HG02938 (cell line): ENCODE data around the gene ME3.

Experiments used
- ATAC-seq: cut with Tn5 transposase; IDR thresholded peaks from one replicate; pipeline ENCODE4 v1.9.1; 2021; ENCODE audit warnings: mild to moderate bottlenecking, moderate library complexity; ENCODE audit not compliant: unreplicated experiment

ME3 gene

GRCh38 chr11:86672007-86672621, at the start of gene ME3:
TSS of gene ME3 (minus strand) at chr11:86672616.
- no peak for ATAC-seq

- no peak for ATAC-seq
These were observed 49.6 kb upstream of the ME3 start for GRCh38 chr11:86722006-86722405.

DNA sequence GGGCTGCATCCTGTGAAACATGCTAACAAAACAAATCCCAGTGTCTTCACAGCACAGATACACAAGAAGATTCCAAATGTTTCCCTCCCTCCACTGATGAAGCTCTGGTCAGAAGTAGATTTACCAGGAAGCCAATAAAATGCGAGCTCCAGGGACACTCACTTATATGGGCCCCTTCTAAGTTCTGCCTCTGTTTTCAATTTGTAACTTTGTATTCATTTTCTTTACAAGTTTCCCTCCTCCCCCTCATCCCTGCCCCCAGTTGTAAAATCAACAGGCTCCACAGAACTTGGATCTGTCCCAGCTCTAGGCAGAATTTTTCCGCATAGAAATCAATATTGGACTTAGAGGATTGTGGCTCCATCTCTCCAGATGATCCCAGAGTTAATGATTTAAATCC, 48.1 kb upstream of the ME3 start:
- no peak for ATAC-seq

- no peak for ATAC-seq
These were observed 47.5 kb upstream of the ME3 start for GRCh38 chr11:86719781-86720463.

GRCh38 chr11:86718999-86719398, 46.6 kb upstream of the ME3 start:
- ATAC-seq: no peak

GRCh38 chr11:86718521-86718920, 46.1 kb upstream of the ME3 start:
- ATAC-seq: no peak

DNA sequence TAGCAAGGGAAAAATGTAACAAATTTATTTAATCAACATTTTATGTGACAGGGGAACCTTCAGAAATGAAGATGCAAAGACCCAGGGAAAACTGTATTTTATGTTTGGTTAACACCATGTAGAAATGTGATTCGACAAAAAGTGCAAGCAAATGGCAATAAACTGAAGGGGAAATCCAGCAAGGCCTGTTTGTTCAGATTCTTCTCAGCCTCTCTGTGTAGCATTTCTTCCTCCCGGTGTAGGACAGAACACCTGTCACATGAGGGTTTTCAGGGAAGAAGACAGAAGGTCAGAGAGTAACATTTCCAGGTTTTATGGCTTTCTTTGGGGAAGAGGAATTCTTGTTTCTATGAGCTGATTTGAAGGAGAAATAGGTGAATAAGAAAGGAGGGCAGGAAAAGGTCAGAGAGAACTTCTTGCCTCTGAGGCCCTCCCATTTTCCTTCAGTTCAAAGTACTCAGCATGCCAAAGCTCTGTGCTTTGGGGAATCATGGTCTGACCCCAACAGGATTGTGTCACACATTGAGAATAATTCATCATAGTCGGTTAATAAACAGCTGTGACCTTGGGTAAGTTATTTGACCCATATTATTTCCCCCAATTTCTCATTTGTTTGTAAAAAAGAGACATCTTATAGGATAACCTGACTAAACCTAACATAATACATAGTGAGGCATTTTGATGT, 45.5 kb upstream of the ME3 start:
- no peak for ATAC-seq

DNA sequence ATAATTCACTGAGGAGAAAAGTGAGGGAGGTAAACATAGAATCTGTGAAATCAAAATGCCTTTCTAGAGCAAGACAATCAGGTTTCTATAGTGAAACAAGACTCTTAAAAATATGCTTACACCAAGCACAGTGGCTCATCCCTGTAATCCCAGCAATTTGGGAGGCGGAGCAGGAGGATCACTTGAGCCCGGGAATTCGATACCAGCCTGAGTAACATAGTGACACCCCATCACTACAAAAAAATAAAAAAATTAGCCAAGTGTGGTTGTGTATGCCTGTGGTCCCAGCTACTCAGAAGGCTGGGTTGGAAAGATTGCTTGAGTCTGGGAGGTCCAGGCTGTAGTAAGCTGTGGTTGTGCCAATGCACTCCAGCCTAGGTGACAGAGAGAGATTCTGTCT, 43.2 kb upstream of the ME3 start:
- ATAC-seq: no peak

GRCh38 chr11:86713552-86713951, 41.1 kb upstream of the ME3 start:
- no peak for ATAC-seq

- no peak for ATAC-seq
These were observed 38.5 kb upstream of the ME3 start for GRCh38 chr11:86710936-86711335.

GRCh38 chr11:86708669-86709068, 36.3 kb upstream of the ME3 start:
- ATAC-seq: no peak

DNA sequence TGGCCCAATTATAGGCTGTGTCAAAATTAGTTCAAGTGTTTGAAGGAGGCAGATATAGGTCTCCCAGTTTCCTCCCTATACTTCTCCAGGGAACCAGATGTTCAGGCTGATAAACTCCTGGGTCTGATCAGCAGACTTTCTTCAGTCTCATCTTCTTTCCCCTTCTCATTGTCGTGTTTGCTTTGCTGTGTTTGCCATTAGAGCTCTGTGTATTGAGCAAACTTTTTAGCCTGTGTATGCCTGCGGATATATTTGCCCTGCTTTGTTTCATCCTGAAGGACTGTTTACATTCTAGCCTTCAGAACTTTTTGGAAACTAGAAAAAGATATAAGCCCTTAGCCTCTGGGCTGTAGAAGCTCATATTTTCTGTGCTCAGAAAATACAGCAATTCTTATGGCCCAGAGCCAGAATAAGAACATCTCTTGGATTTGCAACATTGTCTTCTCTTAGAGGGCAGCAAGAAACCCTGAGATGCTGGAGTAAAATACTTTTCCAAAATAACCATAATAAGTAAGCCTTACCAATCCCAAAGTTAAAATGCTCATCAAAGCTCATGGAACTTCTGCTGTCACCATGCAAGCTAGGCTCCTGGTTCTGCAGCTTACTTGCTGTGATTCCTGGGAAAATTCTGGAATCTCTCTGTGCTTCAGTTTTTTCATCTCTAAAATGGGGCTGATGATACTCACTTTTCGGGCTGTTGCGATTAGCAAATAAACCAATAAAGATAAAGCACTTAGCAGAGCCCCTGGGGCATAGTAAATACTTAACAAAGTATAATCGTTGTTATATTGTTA, 34.1 kb upstream of the ME3 start:
- ATAC-seq: no peak

DNA sequence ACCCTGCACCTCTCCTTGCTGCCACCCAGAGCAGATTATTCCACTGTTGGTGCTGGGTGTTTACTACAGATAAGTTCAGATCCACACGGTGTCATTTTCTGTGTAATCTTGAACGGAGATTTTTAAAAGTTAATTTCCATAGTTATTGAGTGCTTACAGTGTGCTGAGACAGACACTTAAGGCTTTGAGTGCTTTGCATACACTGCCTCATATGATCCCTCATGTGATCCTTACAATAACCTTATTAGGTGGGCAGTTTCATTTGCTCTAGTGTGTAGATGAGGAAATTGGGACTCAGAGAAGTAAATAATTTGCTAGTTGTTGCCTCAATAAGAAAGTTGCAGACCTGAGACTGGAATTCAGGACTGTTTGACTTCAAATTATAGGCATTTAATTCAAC, 32.3 kb upstream of the ME3 start:
- no peak for ATAC-seq

DNA sequence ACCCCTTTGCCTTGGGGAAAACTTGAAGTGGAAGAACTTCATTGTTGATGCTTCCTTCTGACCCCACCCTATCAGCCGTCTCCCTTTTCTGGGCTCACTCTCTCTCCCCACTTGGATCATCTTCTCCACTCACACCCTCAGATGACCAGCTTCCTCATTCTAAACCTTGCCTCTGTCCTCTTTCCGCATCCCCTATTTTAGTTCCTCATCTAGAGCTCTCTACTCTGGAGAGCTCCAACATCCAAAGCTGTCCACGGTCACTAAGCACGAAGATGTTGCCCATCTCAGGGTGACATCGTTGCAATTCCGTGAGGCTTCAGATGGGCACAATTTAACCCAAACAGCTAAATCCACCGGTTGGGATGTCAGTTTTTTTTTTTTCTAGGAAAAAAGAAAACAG, 31.6 kb upstream of the ME3 start:
- no peak for ATAC-seq

DNA sequence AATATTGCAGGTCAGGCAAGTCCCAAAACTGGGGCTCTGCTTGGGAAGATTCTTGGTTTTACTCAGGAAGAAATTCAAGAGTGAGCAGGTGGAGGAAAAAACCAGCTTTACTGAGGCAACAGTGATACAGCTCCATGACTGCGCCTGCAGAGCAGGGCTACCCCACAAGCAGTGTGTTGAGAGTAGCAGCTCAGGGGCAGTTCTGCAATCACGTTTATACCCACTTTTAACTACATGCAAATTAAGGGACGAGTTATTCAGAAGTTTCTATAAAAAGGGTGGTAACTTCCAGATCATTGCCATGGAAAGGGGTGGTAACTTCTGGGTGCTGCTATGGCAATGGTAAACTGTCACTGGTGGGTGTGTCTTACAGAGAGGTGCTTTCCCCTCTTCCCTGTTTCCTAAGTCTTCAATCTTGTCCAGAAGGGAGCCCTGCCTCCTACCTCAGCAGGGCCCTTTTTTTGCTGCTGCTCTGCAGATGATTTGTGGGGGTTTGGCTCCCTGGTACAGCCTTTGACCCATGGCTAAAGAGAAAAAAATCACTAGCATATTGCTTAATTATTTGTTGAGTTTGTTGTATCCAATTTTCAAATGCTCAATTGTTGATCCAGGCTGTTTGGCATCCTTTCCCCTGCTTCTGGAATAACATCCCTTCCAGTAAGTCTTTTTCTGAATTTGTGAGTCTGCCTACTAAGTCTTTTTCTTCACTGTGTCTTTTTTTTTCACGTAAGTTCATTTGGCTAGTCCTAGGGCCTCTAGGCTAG, 30.0 kb upstream of the ME3 start:
- ATAC-seq: no peak

- ATAC-seq: no peak
These were observed 26.8 kb upstream of the ME3 start for GRCh38 chr11:86699040-86699791.

- no peak for ATAC-seq
These were observed 26.2 kb upstream of the ME3 start for GRCh38 chr11:86698639-86699038.

- ATAC-seq: no peak
These were observed 24.0 kb upstream of the ME3 start for GRCh38 chr11:86696451-86696850.

GRCh38 chr11:86696004-86696403, 23.6 kb upstream of the ME3 start:
- no peak for ATAC-seq

DNA sequence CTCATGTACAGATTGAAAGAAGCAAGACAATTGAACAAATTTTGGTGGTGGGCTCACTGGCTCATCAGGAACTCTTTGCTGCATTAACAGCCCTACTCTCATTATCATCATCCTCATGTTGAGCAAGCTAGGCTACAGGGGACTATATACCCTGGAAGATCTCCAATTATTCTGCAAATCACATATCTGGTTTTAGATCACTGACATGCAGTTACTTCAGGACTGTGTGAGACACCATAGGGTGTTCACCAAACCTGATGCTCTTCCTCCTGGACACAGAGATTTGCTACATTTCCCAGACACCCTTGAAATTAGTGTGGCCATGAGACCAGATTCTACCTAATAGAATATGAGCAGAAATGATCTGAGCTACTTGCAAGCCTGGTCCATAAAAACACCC, 23.0 kb upstream of the ME3 start:
- ATAC-seq: no peak
